ENCODE measurements around the gene ARHGAP31.
"Not testable (repeated sequence)": the region's sequence is repeated elsewhere in the genome, so short reads cannot be mapped to it uniquely, and the experiment has no call there.

The ARHGAP31 gene

GRCh38 chr3:119295816-119296726, 1.9 kb downstream of the ARHGAP31 start:
- no peak for DNase-seq

- DNase-seq = no peak
Measured at GRCh38 chr3:119296727-119297122, 2.5 kb downstream of the ARHGAP31 start.

- DNase-seq = no peak
Measured at GRCh38 chr3:119297169-119297568, 3.0 kb downstream of the ARHGAP31 start.

DNA sequence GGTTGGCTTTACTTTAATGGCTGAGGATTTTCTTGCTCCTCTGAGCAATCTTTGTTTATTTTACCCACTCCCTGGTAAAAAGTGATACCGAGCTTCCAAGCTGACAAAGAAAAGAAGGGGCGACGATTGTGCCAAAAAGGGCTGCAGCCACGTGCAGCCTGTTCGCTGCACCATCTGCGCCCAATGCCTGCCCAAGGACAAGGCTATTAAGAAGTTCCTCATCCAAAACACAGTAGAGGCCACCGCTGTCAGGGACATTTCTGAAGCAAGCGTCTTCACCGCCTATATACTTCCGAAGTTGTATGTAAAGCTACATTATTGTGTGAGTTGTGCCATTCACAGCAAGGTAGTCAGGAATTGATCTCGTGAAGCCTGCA, 4.4 kb downstream of the ARHGAP31 start:
- no peak for DNase-seq

- no peak for DNase-seq
Measured at GRCh38 chr3:119300991-119301391, 6.8 kb downstream of the ARHGAP31 start.

GRCh38 chr3:119301662-119302061, 7.5 kb downstream of the ARHGAP31 start:
- DNase-seq = no peak

- no peak for DNase-seq
Measured at GRCh38 chr3:119302697-119303551, 8.7 kb downstream of the ARHGAP31 start.

DNA sequence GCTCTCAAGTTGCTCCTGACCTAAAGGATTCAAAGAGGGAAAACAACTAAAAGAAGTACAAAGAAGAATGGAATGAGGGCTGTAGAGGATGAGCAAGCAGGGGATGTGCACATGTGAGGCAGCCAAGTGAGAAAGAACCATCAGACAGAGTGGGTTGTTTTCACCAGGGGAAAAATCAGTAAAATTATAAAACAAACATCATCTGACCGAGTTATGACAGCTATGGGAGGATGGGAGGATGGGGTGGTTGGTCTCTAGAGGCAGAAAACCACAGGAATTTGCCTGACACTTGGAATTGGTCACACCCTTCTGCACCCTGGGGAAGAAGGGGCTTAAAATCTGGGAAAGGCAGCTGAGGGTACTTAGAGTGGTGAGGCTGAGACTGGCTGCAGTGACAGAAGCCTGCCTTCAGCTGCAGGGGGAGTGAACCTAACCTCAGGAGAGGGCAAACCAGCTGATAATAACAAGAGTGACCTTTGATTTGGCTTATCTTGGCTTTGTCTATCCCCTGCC, 10.1 kb downstream of the ARHGAP31 start:
- DNase-seq = no peak

- no peak for DNase-seq
Measured at GRCh38 chr3:119305286-119305685, 11.1 kb downstream of the ARHGAP31 start.

DNA sequence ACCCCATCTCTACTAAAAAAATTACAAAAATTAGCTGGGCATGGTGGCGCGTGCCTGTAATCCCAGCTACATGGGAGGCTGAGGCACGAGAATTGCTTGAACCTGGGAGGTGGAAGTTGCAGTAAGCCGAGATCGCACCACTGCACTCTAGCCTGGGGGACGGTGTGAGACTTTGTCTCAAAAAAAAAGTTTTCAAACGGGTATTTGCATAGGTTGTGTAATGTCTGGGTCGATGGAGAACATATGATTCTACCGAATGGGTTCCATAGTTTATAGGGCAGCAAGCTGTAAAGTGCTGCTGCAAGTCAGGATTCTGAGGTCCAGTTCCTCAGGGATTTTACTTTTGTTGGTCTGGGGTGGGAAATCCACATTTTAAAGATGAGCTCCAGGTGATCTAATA, 12.2 kb downstream of the ARHGAP31 start:
- DNase-seq = not testable (repeated sequence)

GRCh38 chr3:119308355-119308754, 14.2 kb downstream of the ARHGAP31 start:
- no peak for DNase-seq

GRCh38 chr3:119309591-119309990, 15.4 kb downstream of the ARHGAP31 start:
- DNase-seq = no peak

DNA sequence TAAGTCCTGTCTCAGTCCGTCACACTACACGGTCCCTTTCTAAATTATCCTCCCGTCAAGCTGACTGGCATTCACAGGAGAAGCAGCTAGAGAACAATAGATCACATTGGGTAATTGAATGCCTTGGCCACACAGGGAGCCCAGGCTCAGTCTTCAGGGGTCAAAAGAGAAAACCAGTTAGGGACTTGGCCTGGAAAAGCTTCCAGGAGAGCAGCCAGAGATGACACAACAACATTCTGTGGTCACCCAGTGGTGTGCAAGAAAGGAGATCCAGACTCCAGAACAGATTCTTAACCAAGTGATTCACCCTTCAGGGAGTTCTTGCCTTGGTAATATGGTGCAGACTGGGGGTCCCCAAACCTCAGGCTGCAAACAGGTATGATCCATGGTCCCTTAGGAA, 15.9 kb downstream of the ARHGAP31 start:
- DNase-seq = no peak

DNA sequence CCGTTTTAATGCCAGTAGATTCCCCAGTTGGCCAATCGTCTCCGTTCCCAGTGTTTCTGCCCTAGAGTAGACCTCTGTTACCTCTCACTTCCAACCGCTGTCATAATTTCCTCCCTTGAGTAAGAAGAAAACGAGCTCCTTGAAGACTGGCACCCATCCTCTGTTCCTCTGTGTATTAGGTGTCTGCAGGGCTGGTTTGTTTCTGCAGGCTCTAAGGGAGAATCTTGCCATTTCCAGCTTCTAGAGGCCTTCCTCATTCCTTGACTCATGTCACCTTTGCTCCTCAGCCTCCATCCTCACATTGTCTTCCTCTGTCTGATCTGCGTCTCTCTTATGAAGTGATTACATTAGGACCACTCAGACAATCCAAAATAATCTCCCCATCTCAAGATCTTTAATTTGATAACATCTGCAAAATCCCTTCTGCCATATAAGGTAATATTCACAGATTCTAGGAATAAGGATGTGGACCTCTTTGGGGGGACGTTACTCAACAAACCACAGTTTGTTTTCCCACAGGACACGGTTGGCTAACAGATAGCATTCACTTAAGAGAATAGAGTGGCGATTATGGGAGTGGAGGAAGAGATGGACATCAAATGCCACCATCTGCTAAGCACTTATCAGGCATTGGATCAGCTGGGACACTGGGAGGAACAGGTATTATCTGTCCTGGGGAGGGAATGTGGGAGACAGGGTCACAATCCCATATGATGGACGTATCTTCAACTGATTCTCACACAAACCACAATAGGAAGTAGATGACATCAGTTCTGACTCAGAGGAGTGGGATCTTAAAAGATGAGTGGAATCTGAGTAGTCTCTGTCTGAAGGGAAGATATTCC, 17.1 kb downstream of the ARHGAP31 start:
- DNase-seq = no peak

DNA sequence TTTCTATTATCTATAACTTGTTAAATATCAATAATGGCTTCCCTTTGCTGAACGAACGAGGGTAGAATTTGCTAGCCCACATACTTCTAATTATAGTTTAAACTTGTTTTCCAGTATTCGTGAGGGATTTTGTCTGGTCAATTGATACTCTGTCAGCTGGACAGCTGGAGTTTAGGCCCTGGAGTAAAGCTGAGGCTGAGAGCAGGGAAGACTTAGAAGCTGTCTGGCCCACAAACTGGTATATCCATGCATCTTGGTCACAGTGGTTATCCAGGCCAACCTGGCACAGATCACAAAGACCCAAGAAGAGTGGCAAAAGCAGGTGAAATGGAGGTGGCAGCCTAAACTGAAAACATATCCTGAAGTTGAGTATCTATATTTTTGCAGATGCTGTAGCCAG, 19.3 kb downstream of the ARHGAP31 start:
- no peak for DNase-seq

GRCh38 chr3:119314821-119315220, 20.6 kb downstream of the ARHGAP31 start:
- no peak for DNase-seq

DNA sequence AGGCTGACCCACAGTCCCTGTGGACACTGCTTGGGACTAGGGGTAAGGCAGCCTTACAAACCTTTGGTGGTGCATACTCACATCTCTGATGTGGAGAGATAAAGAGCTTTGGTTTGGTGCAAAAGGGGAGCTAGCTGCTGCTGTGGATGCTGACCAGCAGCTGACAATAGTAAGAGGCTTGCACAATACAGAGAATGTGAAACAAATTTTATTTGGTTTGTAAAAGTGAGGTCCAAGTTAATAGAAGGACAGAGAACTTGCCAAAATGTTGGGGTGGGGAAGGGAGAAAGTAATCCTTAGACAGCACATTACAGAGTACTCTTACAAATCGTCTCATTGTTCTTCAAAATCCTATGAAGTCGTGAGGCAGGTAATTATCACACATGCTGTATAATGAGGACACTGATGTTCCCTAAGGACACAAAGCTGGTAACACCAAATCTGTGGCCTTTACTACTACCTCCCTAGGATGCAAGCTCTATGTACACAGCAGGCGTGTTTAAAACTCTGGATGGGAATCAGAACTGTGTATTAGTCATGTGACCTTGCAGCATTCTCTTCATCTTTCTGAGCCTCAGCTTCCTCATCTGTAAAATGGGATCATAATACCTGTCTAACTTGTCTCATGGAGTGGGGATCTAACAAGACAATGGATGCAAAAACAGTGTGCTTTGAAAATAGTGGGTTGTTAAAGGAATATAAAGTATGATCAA, 21.6 kb downstream of the ARHGAP31 start:
- no peak for DNase-seq

DNA sequence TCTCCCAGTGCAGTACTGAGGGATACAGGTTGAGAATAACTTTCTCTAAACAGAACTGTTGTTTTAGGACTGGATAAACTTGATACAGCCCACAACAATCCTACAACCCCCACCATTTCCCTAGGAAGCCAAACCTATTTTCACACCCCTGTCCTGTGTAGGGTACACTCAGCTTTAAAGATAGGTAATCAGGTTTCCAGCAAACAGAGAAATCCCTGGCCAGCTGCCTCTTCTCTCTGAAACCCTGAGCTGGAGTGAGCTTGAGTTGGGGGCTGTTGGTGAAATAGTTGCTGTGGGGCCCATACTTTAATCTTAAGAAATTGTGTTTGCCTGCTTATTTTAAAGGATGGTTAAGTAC, 22.1 kb downstream of the ARHGAP31 start:
- DNase-seq = no peak

GRCh38 chr3:119318876-119319275, 24.7 kb downstream of the ARHGAP31 start:
- no peak for DNase-seq

- no peak for DNase-seq
Measured at GRCh38 chr3:119319311-119319710, 25.1 kb downstream of the ARHGAP31 start.

DNA sequence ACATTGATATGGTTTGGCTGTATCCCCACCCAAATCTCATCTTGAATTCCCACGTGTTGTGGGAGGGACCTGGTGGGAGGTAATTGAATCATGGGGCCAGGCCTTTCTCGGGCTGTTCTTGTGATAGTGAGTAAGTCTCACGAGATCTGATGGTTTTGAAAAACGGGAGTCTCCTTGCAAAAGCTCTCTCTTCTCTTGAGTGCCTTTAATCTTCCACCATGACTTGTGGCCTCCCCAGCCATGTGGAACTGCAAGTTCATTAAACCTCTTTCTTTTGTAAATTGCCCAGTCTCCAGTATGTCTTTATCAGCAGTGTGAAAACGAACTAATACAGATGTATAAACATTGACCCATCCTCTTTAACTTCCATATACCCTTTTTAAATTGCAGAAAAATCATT, 26.6 kb downstream of the ARHGAP31 start:
- DNase-seq = not testable (repeated sequence)

All from NCI-H1436 treated with DMSO at 0.1 percent for 48 hours (cell line).